Testis (tissue), 3 donors: Measurements from ENCODE around the gene CD164L2. TPM values are rescaled to one million over a fixed set of nuclear protein-coding genes. Genes with fewer than 3 reads are reported as not detected.

Experiments used
- DNase-seq: peaks from one replicate; pipeline ENCODE4 v3.0.0-alpha.2; 2019
- H3K27ac ChIP-seq, 2 donors: fragments of 200-600 bp; sonication (generic); one replicate each; pipeline ENCODE4 v1.5.1; 2019
- H3K27me3 ChIP-seq: fragments of 200-600 bp; sonication (generic); one replicate; pipeline ENCODE4 v1.5.1; 2019
- H3K36me3 ChIP-seq: fragments of 200-600 bp; sonication (generic); one replicate; pipeline ENCODE4 v1.5.1; 2017; ENCODE audit warnings: low read depth; ENCODE audit errors: missing control alignments
- H3K4me1 ChIP-seq: fragments of 200-600 bp; sonication (generic); one replicate; pipeline ENCODE4 v1.5.1; 2019
- H3K4me3 ChIP-seq, 2 donors: fragments of 200-600 bp; sonication (generic); one replicate each; pipeline ENCODE4 v1.5.1; 2017 to 2019
- H3K9me3 ChIP-seq: fragments of 200-600 bp; sonication (generic); one replicate; pipeline ENCODE4 v1.5.1; 2017
- CTCF ChIP-seq, 3 experiments: fragments of 450-650 bp in 2 of 3; fragments of 200-600 bp in 1 of 3; sonication (generic) in 1 of 3; IDR thresholded peaks; one replicate each; pipeline ENCODE4 v1.5.1; 2016 to 2019; ENCODE audit warnings: antibody characterized with exemption in 3 of 3, mild to moderate bottlenecking in 2 of 3, moderate library complexity in 1 of 3
- POLR2A ChIP-seq: fragments of 450-650 bp; IDR thresholded peaks from one replicate; pipeline ENCODE4 v1.6.1; 2017; ENCODE audit warnings: antibody characterized with exemption, mild to moderate bottlenecking, moderate library complexity
- WGBS, 2 donors: methylation state at CpG; one replicate each; pipeline ENCODE4 v1.1.5; 2018; 5-methylcytosine and 5-hydroxymethylcytosine counted together
- intact Hi-C: fragments of 100-400 bp; cut with DNase I; formaldehyde crosslinking; loops from one replicate; pipeline ENCODE4 v1.15.1; 2023; ENCODE audit warnings: low total_unique reads
- polyA plus RNA-seq: library from polyadenylated mRNA; stranded (reverse); fragments of 350-450 nt; fragmentation: Illumina TruSeq; extraction: RNeasy Lipid Tissue Mini Kit (QIAGEN cat#74804); gene quantifications from one replicate; pipeline ENCODE4 v1.2.3, GENCODE V29; 2014; ENCODE audit warnings: low read depth, low replicate concordance; ENCODE audit not compliant: insufficient read depth
- total RNA-seq, 2 donors: library from RNA; depleted of rRNA; stranded (reverse); fragments of >200 nt; gene quantifications; one replicate each; pipeline ENCODE4 v1.2.3, GENCODE V29; 2016

CD164L2 gene
- total and polyA plus RNA-seq, 3 donors from 2014 or later = 0.24 to 1.5 (median 0.76) TPM

GRCh38 chr1:27346357-27346756 lies 36.8 kb downstream of the CD164L2 start:
- WGBS, 2 donors = 89 to 93% methylated on average over 8 of the region's 8 CpGs

GRCh38 chr1:27345272-27345671 lies 37.9 kb downstream of the CD164L2 start:
- no peak for DNase-seq
- intact Hi-C loops = no loop called here
- Histone ChIP-seq H3K4me3 (no peak overlapping the region), H3K27ac (no peak overlapping the region), H3K27me3 (no peaks in the 10 kb centered on the region), H3K9me3 (no peaks in the 10 kb centered on the region), H3K36me3 (no peaks in the 10 kb centered on the region), H3K4me1 (peaks cover 13% of the 10 kb centered on the region)
- WGBS, 2 donors = 87 to 96% methylated on average over 7 to 12 of the region's 12 CpGs
- TF ChIP-seq POLR2A (no peak), CTCF (IDR thresholded peaks at IDR 0.05) (no peak)

More at GRCh38 chr1:27346357-27346756, 36.8 kb downstream of the CD164L2 start:
- Histone ChIP-seq H3K4me3 (no peak overlapping the region), H3K9me3 (no peaks in the 10 kb centered on the region), H3K27ac (no peak overlapping the region), H3K4me1 (peaks cover 13% of the 10 kb centered on the region), H3K27me3 (no peaks in the 10 kb centered on the region), H3K36me3 (no peaks in the 10 kb centered on the region)
- no peak for DNase-seq
- TF ChIP-seq CTCF (IDR thresholded peaks at IDR 0.05) (no peak), POLR2A (no peak)
- intact Hi-C loops = no loop called here

GRCh38 chr1:27343639-27344025 lies 39.5 kb downstream of the CD164L2 start:
- 80 to 83% methylated on average over 5 of the region's 5 CpGs for WGBS, 2 donors
- TF ChIP-seq POLR2A = no peak
- TF ChIP-seq CTCF (IDR thresholded peaks at IDR 0.05) = no peak
- peaks cover 5% of the 10 kb centered on the region for H3K4me1 ChIP-seq
- H3K4me3 ChIP-seq = no peak overlapping the region
- no peak for DNase-seq
- H3K27ac ChIP-seq = no peak overlapping the region
- no peaks in the 10 kb centered on the region for H3K36me3 ChIP-seq
- H3K27me3 ChIP-seq = no peaks in the 10 kb centered on the region
- H3K9me3 ChIP-seq = no peaks in the 10 kb centered on the region
- intact Hi-C loops = no loop called here

GRCh38 chr1:27342778-27343638 lies 40.1 kb downstream of the CD164L2 start:
- Histone ChIP-seq H3K36me3 (no peaks in the 10 kb centered on the region), H3K4me3 (no peak overlapping the region)
- WGBS, 2 donors = 67 to 77% methylated on average over 13 to 28 of the region's 31 CpGs

GRCh38 chr1:27342391-27342777 lies 40.7 kb downstream of the CD164L2 start:
- H3K4me3 ChIP-seq = no peak overlapping the region
- DNase-seq = no peak
- peaks cover 5% of the 10 kb centered on the region for H3K4me1 ChIP-seq
- H3K27me3 ChIP-seq = no peaks in the 10 kb centered on the region
- no peak for TF ChIP-seq CTCF (IDR thresholded peaks at IDR 0.05)
- no peak for TF ChIP-seq POLR2A
- H3K27ac ChIP-seq = no peak overlapping the region
- 74 to 90% methylated on average over 4 to 8 of the region's 8 CpGs for WGBS, 2 donors
- H3K9me3 ChIP-seq = no peaks in the 10 kb centered on the region
- H3K36me3 ChIP-seq = no peaks in the 10 kb centered on the region
- intact Hi-C loops = no loop called here

More at GRCh38 chr1:27342778-27343638, 40.1 kb downstream of the CD164L2 start:
- no peaks in the 10 kb centered on the region for H3K27me3 ChIP-seq
- no peak overlapping the region for H3K27ac ChIP-seq
- H3K9me3 ChIP-seq = no peaks in the 10 kb centered on the region
- peaks cover 5% of the 10 kb centered on the region for H3K4me1 ChIP-seq
- DNase-seq = no peak
- intact Hi-C loops = no loop called here
- TF ChIP-seq POLR2A = no peak
